GM18873 (cell line): ENCODE data around the gene VEGFA.

Experiments used
- ATAC-seq: cut with Tn5 transposase; IDR thresholded peaks from one replicate; pipeline ENCODE4 v1.9.1; 2021; ENCODE audit warnings: mild to moderate bottlenecking, moderate library complexity, moderate number of reproducible peaks; ENCODE audit not compliant: unreplicated experiment, low FRiP score

The VEGFA gene

DNA sequence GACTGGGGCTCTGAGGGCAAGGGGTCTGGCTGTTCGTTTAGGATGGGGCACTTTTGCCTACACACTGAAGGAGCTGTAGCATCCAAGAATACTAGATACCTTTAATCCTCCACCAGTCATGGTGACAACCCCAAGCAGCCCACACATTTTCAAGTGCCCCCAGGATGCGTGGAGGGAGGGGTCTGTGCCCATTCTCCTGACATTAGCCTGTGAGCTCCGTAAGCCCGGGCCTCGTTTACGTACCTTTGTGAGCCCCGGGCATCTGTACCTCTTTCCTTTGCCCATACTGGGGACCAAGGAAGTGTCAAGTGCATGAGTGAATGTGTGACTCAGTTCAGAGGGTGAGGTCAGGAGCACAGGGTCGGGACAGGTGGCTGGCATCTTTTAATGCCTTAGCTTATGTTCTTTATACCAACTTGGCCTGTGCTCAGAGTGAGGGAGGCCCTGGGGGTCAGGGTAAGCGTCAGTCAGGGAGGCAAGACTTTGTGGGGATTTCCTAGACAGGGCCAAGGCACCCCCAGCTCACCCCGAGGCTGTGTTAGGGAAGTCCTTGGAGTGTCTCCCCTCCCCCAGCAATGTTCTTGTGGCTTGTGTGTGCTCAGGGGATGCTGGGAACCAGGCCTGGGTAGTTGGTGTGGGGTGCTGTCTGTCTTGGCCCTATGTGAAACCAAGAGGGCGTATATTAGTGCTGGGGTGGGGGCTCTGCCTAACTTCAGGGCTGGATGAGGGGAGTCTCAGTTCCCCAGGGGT lies 12.9 kb downstream of the VEGFA start:
- ATAC-seq, result no peak

DNA sequence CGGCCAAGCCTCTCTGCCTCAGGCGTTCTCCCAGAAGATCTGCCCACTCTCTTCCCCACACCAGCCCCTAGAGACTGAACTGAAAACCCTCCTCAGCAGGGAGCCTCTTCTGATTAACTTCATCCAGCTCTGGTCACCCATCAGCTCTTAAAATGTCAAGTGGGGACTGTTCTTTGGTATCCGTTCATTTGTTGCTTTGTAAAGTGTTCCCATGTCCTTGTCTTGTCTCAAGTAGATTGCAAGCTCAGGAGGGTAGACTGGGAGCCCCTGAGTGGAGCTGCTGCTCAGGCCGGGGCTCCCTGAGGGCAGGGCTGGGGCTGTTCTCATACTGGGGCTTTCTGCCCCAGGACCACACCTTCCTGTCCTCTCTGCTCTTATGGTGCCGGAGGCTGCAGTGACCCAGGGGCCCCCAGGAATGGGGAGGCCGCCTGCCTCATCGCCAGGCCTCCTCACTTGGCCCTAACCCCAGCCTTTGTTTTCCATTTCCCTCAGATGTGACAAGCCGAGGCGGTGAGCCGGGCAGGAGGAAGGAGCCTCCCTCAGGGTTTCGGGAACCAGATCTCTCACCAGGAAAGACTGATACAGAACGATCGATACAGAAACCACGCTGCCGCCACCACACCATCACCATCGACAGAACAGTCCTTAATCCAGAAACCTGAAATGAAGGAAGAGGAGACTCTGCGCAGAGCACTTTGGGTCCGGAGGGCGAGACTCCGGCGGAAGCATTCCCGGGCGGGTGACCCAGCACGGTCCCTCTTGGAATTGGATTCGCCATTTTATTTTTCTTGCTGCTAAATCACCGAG lies 14.2 kb downstream of the VEGFA start:
- no peak for ATAC-seq

DNA sequence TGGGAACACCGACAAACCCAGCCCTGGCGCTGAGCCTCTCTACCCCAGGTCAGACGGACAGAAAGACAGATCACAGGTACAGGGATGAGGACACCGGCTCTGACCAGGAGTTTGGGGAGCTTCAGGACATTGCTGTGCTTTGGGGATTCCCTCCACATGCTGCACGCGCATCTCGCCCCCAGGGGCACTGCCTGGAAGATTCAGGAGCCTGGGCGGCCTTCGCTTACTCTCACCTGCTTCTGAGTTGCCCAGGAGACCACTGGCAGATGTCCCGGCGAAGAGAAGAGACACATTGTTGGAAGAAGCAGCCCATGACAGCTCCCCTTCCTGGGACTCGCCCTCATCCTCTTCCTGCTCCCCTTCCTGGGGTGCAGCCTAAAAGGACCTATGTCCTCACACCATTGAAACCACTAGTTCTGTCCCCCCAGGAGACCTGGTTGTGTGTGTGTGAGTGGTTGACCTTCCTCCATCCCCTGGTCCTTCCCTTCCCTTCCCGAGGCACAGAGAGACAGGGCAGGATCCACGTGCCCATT lies 15.3 kb downstream of the VEGFA start:
- no peak for ATAC-seq

DNA sequence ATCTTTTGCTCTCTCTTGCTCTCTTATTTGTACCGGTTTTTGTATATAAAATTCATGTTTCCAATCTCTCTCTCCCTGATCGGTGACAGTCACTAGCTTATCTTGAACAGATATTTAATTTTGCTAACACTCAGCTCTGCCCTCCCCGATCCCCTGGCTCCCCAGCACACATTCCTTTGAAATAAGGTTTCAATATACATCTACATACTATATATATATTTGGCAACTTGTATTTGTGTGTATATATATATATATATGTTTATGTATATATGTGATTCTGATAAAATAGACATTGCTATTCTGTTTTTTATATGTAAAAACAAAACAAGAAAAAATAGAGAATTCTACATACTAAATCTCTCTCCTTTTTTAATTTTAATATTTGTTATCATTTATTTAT lies 15.9 kb downstream of the VEGFA start:
- no peak for ATAC-seq

DNA sequence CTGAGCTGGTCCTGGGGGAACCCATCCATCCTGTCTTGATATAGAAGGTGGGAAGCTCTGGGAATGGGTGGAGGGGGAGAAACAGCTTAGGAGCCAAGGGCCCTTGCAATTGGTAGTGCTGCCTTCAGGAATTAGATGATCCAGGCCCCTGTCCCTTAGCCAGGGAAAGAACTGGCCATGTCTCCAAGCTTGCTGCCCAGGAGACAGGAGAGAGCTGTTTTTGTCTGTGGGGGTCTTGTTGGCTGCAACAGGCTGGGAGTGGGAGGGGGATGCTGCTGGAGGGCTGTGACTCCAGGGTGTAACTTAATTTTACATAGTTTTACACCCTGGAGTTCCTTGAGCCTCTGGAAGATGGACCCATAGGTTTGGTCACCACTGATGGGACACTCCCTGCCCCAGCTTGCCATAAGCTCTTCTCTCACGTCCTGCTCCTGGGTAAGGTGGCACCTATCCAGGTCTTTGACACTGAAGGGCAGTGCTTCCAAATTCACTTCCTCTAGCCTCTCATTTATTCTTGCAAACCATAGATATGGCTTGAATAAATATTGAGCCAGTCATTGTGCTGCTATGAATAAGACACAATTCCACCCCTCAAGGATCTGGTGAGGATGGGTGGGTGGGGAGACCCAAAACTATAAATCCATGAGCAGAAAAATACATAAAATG lies 16.8 kb downstream of the VEGFA start:
- no peak for ATAC-seq

DNA sequence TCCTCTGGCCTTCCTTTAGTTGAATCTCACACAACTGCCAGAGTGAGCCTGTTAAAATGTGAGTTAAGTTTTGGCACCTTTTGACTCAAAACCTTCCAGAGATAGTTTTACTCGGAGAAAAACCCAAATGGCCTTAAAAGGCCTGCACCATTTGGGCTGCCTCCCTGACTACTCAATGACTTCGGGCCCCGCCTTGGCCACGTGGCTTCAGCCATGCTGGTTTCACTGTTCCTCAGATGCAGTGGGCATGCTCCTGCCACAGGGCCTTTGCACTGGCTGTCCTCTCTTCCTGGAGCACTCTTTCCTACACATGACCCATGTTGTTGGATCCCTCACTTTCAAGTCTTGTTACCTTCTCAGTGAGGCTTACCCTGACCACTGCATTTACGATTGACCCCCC lies 18.3 kb downstream of the VEGFA start:
- no peak for ATAC-seq

DNA sequence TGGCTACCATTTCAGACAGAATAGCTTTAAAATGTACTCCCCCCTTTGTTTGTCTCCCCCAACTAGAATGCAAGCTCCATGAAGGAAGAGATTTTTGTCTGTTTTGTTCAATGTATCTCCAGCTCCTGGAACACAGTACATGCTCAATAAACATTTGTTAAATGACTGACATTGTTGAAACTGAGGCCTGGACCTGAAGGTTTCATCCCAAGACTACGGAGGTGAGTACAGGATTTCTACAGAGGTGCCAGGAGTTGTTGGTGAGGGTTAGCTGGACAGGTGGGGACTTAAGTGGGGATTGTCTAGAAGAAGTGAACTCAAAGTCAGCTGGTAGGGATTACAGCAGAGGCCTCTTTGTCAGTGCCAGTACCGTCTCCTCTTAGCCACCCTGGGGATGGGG lies 19.4 kb downstream of the VEGFA start:
- ATAC-seq, result no peak

DNA sequence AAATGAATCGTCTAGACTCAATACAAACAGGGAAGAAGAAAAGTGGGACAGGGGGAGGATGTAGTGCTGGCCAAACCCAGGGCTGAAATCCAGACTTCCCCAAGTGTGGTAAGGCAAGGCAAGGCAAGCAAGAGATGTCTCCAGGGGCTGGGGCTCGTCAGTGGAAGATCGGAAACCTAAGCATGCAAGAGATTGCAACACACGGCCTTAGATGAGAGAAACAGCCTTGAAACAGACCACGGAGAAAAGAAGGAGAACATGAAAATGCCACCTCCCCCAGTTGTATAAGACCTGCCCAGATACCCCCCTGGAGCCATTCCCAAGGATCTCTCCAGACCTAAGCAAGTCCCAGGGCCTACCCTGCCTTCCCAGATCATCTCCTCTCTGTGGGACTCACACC lies 20.0 kb downstream of the VEGFA start:
- ATAC-seq, result no peak

- ATAC-seq, result no peak
Measured at GRCh38 chr6:43791745-43792422, 21.9 kb downstream of the VEGFA start.

DNA sequence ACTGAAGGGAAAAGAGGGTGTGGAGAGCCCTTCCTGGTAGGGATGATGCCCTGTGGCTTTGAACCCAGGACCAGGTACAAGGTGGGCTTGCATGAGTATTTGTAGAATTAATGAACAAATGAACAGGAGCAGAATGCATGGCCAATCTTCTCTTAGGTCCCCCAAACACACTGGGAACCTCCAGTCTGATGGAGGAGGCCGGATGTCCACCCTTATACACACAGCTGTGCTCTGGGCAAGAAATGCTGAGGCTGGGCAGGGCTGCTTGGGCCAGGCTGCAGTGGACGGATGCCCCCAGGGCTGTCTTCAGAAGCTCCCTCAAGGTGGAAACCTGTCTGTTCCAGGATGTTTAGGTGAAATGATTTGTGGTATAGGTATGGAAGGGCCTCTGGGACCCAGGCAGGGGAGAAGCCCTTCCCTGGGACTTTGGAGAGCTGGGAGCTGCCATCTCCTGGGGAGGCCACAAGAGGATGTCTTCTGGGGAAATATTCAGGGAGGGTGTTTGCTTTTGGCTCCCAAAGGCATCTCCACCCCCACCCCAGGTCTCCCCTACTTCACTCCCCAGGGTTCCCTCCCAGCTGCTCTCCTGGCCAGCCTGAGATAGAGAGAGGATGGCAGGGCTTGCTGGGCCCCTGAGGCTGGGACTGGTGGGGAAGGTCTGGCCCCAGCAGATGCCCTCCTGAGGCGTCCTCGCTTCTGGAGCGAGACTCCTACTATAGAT lies 23.3 kb downstream of the VEGFA start:
- ATAC-seq, result no peak

DNA sequence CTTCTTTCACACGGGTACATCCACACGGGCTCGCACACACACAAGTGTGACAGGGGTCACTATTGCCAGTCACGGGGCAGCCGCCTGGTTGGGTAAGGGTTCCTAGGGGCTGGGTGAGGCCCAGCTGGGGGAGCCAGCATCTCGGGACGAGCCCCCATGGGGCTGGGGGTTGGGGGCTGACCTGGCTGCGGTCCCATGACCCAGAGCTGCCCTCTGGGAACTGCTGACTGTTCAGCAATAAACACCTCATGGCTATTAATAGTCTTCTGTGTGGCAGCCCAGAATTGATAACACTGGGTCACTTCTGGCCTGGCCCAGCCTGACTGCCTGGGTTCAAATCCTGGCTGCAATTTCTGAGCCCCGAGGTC lies 23.8 kb downstream of the VEGFA start:
- ATAC-seq, result no peak

GRCh38 chr6:43795421-43795820 lies 25.4 kb downstream of the VEGFA start:
- no peak for ATAC-seq

DNA sequence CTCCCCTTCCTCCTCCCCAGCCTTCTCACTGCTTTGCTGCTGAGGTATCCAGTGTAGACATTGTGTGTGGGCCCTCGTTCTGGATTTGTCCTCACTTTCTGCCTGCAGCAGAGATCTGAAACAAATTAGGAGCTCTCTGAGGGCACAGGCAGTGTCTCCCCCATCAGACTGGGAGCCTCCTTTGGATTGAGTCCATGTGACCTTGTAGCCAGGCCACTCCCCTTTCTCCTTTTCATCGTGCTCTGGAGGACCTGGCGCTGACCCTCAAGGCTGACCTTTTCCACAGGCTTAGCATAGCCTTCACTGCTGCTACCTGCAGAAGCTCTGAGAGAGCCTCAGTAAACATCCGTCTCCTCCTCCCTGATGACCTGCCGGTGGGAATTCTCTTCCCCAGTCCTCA lies 26.2 kb downstream of the VEGFA start:
- no peak for ATAC-seq

DNA sequence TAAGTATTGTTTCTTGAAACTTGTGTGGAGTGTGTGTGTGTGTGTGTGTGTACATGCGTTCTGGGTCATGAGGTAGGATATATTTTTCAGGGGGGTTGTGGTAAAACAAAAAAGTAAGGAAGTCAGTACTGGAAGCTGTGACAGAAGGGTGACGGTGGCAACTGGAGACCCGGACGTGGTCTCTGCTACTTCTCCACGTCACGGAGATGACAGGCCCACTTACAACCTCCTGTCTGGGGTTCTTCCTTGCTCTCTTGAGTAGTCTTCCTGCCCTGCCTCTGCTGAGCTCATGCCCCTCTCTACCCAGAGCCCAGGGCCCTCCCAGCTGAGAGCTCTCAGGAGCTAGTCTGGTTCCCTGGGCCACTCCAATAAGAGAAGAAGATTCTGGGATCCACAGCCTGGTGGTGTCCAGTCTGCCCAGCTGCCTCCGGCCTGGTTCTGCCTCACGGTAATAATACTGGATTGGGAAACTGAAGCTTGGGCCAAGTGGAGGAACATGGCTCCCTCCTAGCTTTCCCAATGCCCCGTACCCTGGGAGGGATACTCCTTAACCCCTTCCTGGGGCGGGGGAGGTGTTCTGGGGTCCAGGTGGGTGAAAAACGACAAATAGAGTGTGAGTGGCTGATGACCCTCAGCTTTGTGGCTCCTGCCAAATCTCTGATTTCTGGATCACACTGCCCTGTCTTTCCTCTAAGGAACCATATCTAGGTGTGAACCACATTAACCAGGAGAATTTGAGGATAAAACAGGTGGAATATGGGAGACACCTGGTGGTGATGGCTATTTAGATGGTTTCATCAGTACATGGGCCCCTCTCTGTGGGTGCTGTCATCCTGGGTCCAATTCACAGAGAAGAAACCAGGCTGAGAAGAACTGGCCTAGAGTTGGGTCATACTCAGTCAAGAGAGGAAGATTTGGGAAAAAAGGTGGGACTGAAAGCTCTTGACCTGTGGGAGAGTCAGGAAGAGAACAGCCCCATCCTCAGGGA lies 27.2 kb downstream of the VEGFA start:
- ATAC-seq, result no peak

- no peak for ATAC-seq
Measured at GRCh38 chr6:43797919-43798318, 27.9 kb downstream of the VEGFA start.

DNA sequence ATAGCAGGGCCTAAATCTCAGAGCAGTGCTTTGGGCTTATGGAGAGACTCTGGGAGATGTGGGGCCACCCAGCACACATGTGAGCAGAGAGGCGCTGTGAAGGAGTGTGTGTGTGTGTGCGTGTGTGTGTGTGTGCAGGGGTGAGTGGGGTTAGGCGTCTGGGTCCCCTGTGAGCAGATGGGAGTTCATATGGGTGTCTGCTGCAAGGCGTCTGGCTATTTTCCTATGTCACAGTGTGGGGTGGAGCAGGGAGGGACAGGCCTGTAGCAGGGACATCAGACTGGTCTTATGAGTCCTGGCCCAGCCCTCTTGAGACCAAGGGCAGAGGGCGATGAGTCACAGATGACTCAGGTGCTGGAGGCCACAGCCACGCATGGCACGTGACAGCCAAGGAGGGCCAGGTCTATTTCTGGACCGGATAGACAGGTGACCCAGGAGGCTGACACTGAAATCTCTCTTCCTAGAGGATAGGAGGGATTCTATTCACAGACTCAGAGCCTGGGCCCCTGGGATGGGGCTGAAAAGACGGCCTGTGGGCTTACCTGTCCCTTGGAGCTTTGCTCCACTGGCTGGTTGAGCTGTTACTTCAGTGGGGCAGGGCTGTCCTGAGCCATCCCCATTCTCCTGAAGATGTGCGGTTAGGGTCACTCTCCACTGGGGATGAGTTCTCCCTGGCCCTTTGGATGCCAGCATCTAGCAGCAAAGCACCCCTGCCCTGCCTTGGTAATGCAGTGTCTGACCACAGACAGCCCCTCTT lies 28.9 kb downstream of the VEGFA start:
- ATAC-seq, result no peak

GRCh38 chr6:43799551-43800297 lies 29.7 kb downstream of the VEGFA start:
- no peak for ATAC-seq

- ATAC-seq, result no peak
Measured at GRCh38 chr6:43800298-43800623, 30.2 kb downstream of the VEGFA start.
